Spleen (tissue), 11 donors: ENCODE data around the gene SHOX. TPM values are rescaled to one million over a fixed set of nuclear protein-coding genes. Genes with fewer than 3 reads are reported as not detected.
"Not testable (repeated sequence)": the region's sequence is repeated elsewhere in the genome, so short reads cannot be mapped to it uniquely, and the experiment has no call there.

ENCODE experiments used
- DNase-seq: peaks from one replicate; pipeline ENCODE4 v3.0.0-alpha.2; 2020
- H3K27ac ChIP-seq, 8 donors: fragments of 200-600 bp; sonication (generic) in 7 of 8; 1 replicate in 4 of 8; 2 replicates in 4 of 8; pipeline versions ENCODE4 v1.5.0 to v1.8.0; 2016 to 2021; ENCODE audit warnings: inconsistent platforms in 4 of 8, mild to moderate bottlenecking in 4 of 8, moderate library complexity in 1 of 8
- H3K27me3 ChIP-seq, 7 donors: fragments of 200-600 bp; sonication (generic) in 6 of 7; replicated peaks in 1 of 7; 1 replicate in 4 of 7; 2 replicates in 3 of 7; pipeline versions ENCODE4 v1.5.0 to v1.8.0; 2016 to 2021; ENCODE audit warnings: inconsistent platforms in 3 of 7, mild to moderate bottlenecking in 1 of 7
- H3K36me3 ChIP-seq, 6 donors: fragments of 200-600 bp; sonication (generic) in 5 of 6; 1 replicate in 4 of 6; 2 replicates in 2 of 6; pipeline versions ENCODE4 v1.5.0 to v1.8.0; 2016 to 2021; ENCODE audit warnings: inconsistent platforms in 2 of 6
- H3K4me1 ChIP-seq, 6 donors: fragments of 200-600 bp; sonication (generic) in 5 of 6; 1 replicate in 3 of 6; 2 replicates in 3 of 6; pipeline versions ENCODE4 v1.5.0 to v1.8.0; 2016 to 2021; ENCODE audit warnings: inconsistent platforms in 3 of 6
- H3K4me3 ChIP-seq, 8 donors: fragments of 200-600 bp; sonication (generic) in 7 of 8; 1 replicate in 4 of 8; 2 replicates in 4 of 8; pipeline versions ENCODE4 v1.5.0 to v1.8.0; 2016 to 2021; ENCODE audit warnings: inconsistent platforms in 4 of 8, mild to moderate bottlenecking in 4 of 8, moderate library complexity in 2 of 8
- H3K9me3 ChIP-seq, 8 donors: fragments of 200-600 bp; sonication (generic) in 7 of 8; 1 replicate in 4 of 8; 2 replicates in 4 of 8; pipeline versions ENCODE4 v1.5.0 to v1.8.0; 2016 to 2021; ENCODE audit warnings: inconsistent platforms in 4 of 8
- CTCF ChIP-seq, 11 experiments: fragments of 200-600 bp in 7 of 11; fragments of 450-650 bp in 4 of 11; sonication (generic) in 4 of 11; IDR thresholded peaks in 8 of 11; conservative IDR thresholded peaks in 3 of 11; 1 replicate in 7 of 11; 2 replicates in 4 of 11; pipeline versions ENCODE4 v1.4.0 to v1.8.0; 2016 to 2021; ENCODE audit warnings: antibody characterized with exemption in 11 of 11, inconsistent platforms in 4 of 11, mild to moderate bottlenecking in 1 of 11
- POLR2A ChIP-seq, 3 donors: fragments of 450-650 bp; IDR thresholded peaks; one replicate each; pipeline ENCODE4 v1.5.1; 2017; ENCODE audit warnings: antibody characterized with exemption in 3 of 3, mild to moderate bottlenecking in 1 of 3
- POLR2AphosphoS5 ChIP-seq, 3 donors: sonication (generic); formaldehyde crosslinking; IDR thresholded peaks; one replicate each; pipeline ENCODE4 v1.5.1; 2017; ENCODE audit warnings: antibody characterized with exemption in 3 of 3
- WGBS, 5 donors: extraction: QIAGEN DNeasy Blood & Tissue Kit in 3 of 5; methylation state at CpG; one replicate each; pipeline versions ENCODE4 v1.1.5 to v1.1.7; 2013 to 2018; 5-methylcytosine and 5-hydroxymethylcytosine counted together
- intact Hi-C: fragments of 100-400 bp; cut with DNase I; formaldehyde crosslinking; loops from one replicate; pipeline ENCODE4 v1.15.0; 2023; ENCODE audit warnings: low total_unique reads
- polyA plus RNA-seq, 3 donors: library from polyadenylated mRNA; stranded (reverse); fragments of 200-250 nt; gene quantifications; one replicate each; pipeline ENCODE4 v1.2.1, GENCODE V29; 2013
- total RNA-seq, 7 donors: library from RNA; depleted of rRNA in 3 of 7; stranded (reverse); fragments of >200 nt in 3 of 7; fragmentation: NEBNext Ultra II Directional in 4 of 7; extraction: Animal tissue kit (Norgen Biotek cat#: 25700) in 4 of 7; gene quantifications; one replicate each; pipeline versions ENCODE4 v1.1.0 to v1.2.1, GENCODE V29; 2016 to 2021
- donor health status: healthy with polysubstance abuse.
- donor health status: DM: no; HTN: no; CAD: no; lungs with moderate emphysema.
- donor health status: DM: no; HTN: no; CAD: no.
- donor health status: Bipolar disorder and iron deficiency.
- donor health status: healthy.
- donor health status: DM: no; HTN: no; CAD: no.
- donor health status: DM: yes; HTN: yes; CAD: no.

Gene SHOX
- total and polyA plus RNA-seq, 10 donors = not detected

DNA sequence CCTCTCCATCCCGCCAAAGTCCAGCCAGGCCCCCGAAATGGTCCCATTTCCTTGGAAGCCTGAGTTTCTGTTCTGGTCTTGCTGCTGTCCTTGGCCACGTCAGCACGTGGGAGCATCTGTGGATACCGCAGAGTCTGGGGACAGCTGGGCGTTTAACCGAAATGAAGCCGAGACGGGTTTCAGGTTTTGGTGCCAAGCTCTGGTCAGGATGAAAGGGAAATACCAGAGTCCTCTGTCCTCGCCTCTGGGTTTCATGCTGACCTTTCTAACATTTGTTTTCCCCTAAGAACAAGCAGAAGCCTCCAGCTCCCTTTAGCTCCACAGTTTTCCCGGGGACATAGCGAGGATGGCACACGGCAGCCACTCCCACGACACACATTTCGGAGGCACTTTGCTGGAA, 19.7 kb downstream of the SHOX start:
- Histone ChIP-seq H3K4me3 (no peak overlapping the region), H3K36me3 (no peaks in the 10 kb centered on the region), H3K4me1 (no peaks in the 10 kb centered on the region), H3K9me3 (peaks cover 0 to 4% (median 0%) of the 10 kb centered on the region in 8 donors), H3K27ac (no peak overlapping the region), H3K27me3 (peaks cover 0 to 45% (median 0%) of the 10 kb centered on the region in 7 donors)
- no peak for TF ChIP-seq CTCF (IDR thresholded peaks at IDR 0.05 in 8 of 11, conservative IDR thresholded peaks at IDR 0.05 in 3 of 11)
- TF ChIP-seq POLR2A (IDR thresholded peaks at IDR 0.05) = no peak
- TF ChIP-seq POLR2AphosphoS5 (IDR thresholded peaks at IDR 0.05) = no peak
- intact Hi-C loops = no loop called here
- WGBS, 5 donors = 74 to 85% (median 82%) methylated on average over 15 of the region's 15 CpGs
- DNase-seq = no peak

GRCh38 chrX:650811-651210, 20.2 kb downstream of the SHOX start:
- WGBS, 5 donors = 73 to 82% (median 75%) methylated on average over 13 of the region's 13 CpGs
- intact Hi-C loops = no loop called here
- peaks cover 0 to 40% (median 0%) of the 10 kb centered on the region in 7 donors for H3K27me3 ChIP-seq

DNA sequence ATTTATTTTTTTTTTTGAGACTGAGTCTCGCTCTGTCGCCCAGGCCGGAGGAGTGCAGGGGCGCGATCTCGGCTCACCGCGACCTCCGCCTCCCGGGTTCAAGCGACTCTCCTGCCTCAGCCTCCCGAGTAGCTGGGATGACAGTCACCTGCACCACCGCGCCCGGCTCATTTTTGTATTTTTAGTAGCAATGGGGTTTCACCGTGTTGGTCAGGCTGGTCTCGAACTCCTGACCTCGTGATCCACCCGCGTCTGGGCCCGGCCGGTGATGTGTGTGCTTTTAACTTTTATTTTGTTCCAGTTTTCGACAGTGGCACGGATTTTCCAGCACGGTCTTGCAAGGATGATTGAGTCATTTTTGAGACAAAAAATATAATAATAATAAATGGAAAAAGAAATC, 21.3 kb downstream of the SHOX start:
- H3K4me3 ChIP-seq, H3K27ac ChIP-seq, H3K9me3 ChIP-seq, intact Hi-C loops, H3K4me1 ChIP-seq, H3K36me3 ChIP-seq: not testable (repeated sequence)
- WGBS, 5 donors = 83 to 91% (median 87%) methylated on average over 25 of the region's 25 CpGs
- peaks cover 0 to 35% (median 0%) of the 10 kb centered on the region in 7 donors for H3K27me3 ChIP-seq
- peak; percentile 19 for DNase-seq

More at GRCh38 chrX:650811-651210, 20.2 kb downstream of the SHOX start:
- no peak overlapping the region for H3K27ac ChIP-seq
- DNase-seq = peak; percentile 28
- no peak for TF ChIP-seq POLR2AphosphoS5 (IDR thresholded peaks at IDR 0.05)
- TF ChIP-seq CTCF (IDR thresholded peaks at IDR 0.05 in 8 of 11, conservative IDR thresholded peaks at IDR 0.05 in 3 of 11) = no peak
- no peak for TF ChIP-seq POLR2A (IDR thresholded peaks at IDR 0.05)
- H3K4me1 ChIP-seq = no peaks in the 10 kb centered on the region
- no peak overlapping the region for H3K4me3 ChIP-seq
- H3K36me3 ChIP-seq = no peaks in the 10 kb centered on the region
- H3K9me3 ChIP-seq = peaks cover 0 to 4% (median 0%) of the 10 kb centered on the region in 8 donors

GRCh38 chrX:652341-652741, 21.8 kb downstream of the SHOX start:
- Histone ChIP-seq H3K36me3 (no peaks in the 10 kb centered on the region), H3K27ac (no peak overlapping the region), H3K27me3 (peaks cover 0 to 35% (median 0%) of the 10 kb centered on the region in 7 donors), H3K4me1 (no peaks in the 10 kb centered on the region), H3K9me3 (peaks cover 0 to 4% (median 0%) of the 10 kb centered on the region in 8 donors), H3K4me3 (no peak overlapping the region)
- 34 to 53% (median 42%) methylated on average over 11 of the region's 11 CpGs for WGBS, 5 donors
- intact Hi-C loops = no loop called here
- peak; percentile 28 for DNase-seq
- TF ChIP-seq CTCF (IDR thresholded peaks at IDR 0.05 in 8 of 11, conservative IDR thresholded peaks at IDR 0.05 in 3 of 11) (no peak), POLR2A (IDR thresholded peaks at IDR 0.05) (no peak), POLR2AphosphoS5 (IDR thresholded peaks at IDR 0.05) (no peak)

- no peak overlapping the region for H3K27ac ChIP-seq
- TF ChIP-seq CTCF (IDR thresholded peaks at IDR 0.05 in 8 of 11, conservative IDR thresholded peaks at IDR 0.05 in 3 of 11) (no peak), POLR2AphosphoS5 (IDR thresholded peaks at IDR 0.05) (no peak), POLR2A (IDR thresholded peaks at IDR 0.05) (no peak)
- no peaks in the 10 kb centered on the region for H3K36me3 ChIP-seq
- no peaks in the 10 kb centered on the region for H3K4me1 ChIP-seq
- 67 to 76% (median 73%) methylated on average over 4 of the region's 4 CpGs for WGBS, 5 donors
- intact Hi-C loops = no loop called here
- H3K27me3 ChIP-seq = peaks cover 0 to 35% (median 0%) of the 10 kb centered on the region in 7 donors
- no peak for DNase-seq
- peaks cover 0 to 4% (median 0%) of the 10 kb centered on the region in 8 donors for H3K9me3 ChIP-seq
- H3K4me3 ChIP-seq = no peak overlapping the region
These were observed 22.7 kb downstream of the SHOX start for GRCh38 chrX:653306-653705.
